Muscle layer of duodenum (tissue), 2 donors: ENCODE data around the gene CFAP46.

Experiments used
- H3K27ac ChIP-seq: one replicate; pipeline ENCODE4 v1.7.0; 2013; ENCODE audit warnings: mild to moderate bottlenecking, low read length
- H3K27me3 ChIP-seq: one replicate; pipeline ENCODE4 v1.7.0; 2013; ENCODE audit warnings: low read depth, mild to moderate bottlenecking, control low read depth, low read length
- H3K36me3 ChIP-seq, 2 donors: one replicate each; pipeline ENCODE4 v1.7.0; 2013; ENCODE audit warnings: low read length in 2 of 2, control low read depth in 1 of 2, mild to moderate bottlenecking in 1 of 2; ENCODE audit not compliant: insufficient read depth in 2 of 2, control insufficient read depth in 1 of 2
- H3K4me1 ChIP-seq, 2 donors: one replicate each; pipeline ENCODE4 v1.7.0; 2013; ENCODE audit warnings: low read length in 2 of 2, mild to moderate bottlenecking in 2 of 2, control low read depth in 1 of 2, moderate library complexity in 1 of 2; ENCODE audit not compliant: insufficient read depth in 2 of 2, control insufficient read depth in 1 of 2
- H3K4me3 ChIP-seq, 2 donors: one replicate each; pipeline ENCODE4 v1.7.0; 2013; ENCODE audit warnings: low read length in 2 of 2, low read depth in 1 of 2, mild to moderate bottlenecking in 1 of 2
- H3K9me3 ChIP-seq, 2 donors: one replicate each; pipeline ENCODE4 v1.7.0; 2013; ENCODE audit warnings: low read length in 2 of 2, control low read depth in 1 of 2, mild to moderate bottlenecking in 1 of 2; ENCODE audit not compliant: control insufficient read depth in 1 of 2
- donor health status: healthy.

Gene CFAP46

DNA sequence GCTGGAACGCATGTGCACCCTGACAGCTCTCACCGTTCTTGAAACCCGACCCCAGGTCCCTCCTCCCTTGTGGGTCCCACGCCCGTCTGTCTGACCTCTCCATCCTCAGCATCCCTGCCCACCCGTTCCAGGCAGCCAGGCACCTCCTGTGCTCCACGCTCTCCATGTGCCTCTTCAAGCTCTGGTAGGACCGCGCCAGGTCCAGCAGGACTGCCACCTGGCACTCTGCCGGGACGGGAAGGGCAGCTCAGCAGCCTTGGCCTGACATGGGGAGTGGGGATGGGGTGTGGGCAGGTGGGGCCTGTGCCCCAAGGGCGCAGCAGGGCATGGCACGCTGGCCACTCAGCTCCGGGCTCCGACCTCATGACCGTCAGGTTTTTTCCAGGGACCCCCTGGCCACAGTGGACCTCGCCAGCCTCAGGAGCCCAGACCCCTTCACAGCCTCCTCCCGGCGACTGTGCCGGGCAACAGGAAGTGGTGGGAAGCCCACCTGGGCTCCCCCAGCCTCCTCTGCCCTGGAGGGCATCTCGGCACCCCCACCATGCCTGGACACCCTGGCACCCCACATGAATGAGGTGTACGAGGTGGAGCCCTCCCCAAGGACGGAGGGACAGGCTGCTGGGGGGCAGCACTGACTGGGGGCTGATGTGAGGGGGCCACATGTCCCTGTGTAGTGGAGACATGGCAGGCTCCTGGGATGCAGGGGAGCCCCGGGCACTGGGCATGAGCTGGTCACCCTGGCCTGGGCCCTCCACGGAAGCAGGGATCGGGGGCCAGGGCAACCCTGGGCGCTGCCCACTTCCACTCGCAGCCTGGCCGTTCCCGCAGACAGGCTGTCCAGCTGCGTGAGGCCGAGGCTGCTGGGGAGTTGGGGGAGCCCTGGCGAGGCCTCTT is 131.3 kb downstream of the CFAP46 start:
- Histone ChIP-seq H3K27me3 (no peaks in the 10 kb centered on the region), H3K4me1 (no peaks in the 10 kb centered on the region), H3K27ac (no peak overlapping the region), H3K4me3 (no peak overlapping the region), H3K36me3 (no peaks in the 10 kb centered on the region), H3K9me3 (no peaks in the 10 kb centered on the region)

DNA sequence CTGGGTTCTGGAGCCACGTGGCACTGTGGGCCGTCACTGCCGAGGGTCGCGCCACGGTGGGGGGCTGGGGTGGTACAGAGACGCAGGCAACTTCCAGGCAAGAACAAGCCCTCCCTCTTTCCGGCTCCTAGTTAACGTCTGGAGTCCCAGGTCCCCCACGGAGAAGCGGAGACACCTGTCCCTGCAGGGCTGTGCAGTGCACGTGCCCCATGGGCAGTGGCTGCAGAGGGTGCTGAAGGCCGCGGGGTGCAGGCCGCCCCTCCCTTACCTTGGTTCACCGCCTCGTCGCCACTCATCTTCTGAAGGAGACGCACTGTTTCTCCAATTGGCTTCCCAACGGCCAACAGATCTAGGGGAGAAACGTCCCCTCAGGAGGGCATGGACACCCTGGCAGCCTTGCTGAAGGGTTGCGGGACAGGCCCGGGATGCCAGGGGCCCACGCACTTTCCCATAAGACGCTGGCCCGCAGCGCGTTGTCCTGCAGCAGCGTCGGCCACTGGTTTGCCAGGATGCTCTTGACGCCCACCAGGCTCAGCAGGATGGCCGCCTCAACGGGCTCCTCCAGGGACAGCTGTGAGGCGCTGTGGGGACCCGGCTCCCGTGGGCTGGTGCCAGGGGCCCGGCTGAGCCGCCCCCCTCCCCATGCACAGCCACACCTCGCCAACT is 132.1 kb downstream of the CFAP46 start:
- Histone ChIP-seq H3K9me3 (no peaks in the 10 kb centered on the region), H3K4me3 (no peak overlapping the region), H3K4me1 (no peaks in the 10 kb centered on the region), H3K27ac (no peak overlapping the region), H3K27me3 (no peaks in the 10 kb centered on the region), H3K36me3 (no peaks in the 10 kb centered on the region)

DNA sequence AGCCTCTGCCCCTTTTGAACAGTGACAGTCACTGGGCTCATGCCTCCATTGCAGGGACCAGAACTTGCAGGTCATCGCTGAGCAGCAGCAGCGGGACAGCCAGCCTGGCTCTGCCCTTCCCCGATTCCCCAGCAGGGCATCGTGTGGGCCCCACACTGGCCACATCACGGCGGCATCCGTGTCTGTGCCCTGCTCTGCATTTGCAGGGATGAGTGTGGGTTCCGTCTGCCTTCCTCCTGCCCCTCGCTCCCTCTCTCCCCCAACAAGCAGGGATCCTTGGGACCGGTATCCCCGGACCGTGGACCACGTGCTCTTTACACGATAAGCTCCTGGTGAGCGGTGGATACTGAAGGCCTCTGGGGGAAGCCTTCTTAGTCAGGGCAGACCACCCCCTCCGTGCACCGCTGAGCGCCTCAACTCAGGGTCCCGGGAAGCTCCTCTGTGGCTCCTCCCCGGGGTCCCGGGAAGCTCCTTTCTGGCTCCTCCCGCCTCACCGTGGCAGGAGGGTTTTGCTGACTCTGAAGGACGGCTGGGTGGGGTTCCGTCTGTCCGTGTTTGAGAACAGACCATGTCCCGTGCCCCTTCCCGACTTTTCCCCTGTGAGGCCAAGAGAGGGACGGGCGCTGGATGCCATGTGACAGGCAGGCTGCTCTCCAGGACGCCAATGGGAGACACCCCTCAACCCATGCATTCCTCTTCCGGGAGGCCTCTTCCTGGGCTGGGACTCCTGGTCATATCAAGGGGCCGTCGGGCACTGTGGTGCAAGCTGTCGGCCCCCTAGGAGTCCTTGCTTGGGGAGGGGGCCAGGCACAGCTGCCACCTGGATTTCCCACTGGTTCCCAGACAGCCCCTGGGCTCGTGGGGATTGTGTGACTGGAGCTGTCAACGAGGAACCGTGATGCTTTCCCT is 132.9 kb downstream of the CFAP46 start:
- Histone ChIP-seq H3K9me3 (no peaks in the 10 kb centered on the region), H3K4me3 (no peak overlapping the region), H3K27me3 (no peaks in the 10 kb centered on the region), H3K4me1 (no peaks in the 10 kb centered on the region), H3K27ac (no peak overlapping the region), H3K36me3 (no peaks in the 10 kb centered on the region)

DNA sequence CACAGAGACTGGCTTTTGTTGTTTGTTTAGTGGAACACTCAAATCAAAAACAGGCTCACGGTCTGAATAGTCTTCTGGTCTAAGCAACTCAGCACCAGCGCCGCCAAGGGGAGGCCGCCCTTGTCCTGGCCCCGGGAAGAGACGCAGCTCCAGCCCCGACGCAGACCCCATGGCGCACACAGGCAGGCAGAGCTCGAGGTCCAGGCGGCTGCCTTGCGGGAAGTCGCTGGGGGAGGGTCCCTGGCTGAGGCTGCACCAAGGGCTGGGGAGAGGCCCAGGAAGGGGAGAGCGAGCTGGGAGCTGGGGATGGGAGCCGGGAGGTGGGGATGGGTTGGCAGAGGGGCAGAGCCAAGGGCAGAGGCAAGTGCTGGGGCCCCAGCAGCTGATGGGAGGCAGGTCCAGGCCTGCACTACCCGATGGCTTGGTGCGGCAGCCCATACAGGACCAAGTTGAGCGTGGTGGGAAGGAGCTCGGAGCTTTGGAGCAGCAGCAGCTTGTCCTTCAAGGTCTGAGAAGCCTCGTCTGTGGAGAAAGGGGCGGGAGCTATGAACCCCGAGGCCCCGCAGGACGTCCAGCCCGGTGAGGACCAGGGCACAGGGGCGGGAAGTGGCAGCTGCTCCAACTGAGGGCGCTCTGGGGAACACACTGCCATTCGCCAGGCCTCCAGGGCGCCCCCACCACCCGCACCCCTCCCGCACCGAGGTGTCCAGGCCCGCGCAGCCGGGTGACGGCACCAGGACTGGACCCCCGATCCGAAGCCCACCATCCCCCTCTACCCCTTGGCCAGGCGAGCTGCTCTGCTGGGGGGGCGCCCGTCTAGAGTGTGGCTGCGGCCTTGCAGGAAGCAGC is 133.8 kb downstream of the CFAP46 start:
- Histone ChIP-seq H3K4me3 (no peak overlapping the region), H3K9me3 (no peaks in the 10 kb centered on the region), H3K27ac (no peak overlapping the region), H3K36me3 (no peaks in the 10 kb centered on the region), H3K27me3 (no peaks in the 10 kb centered on the region), H3K4me1 (no peaks in the 10 kb centered on the region)

DNA sequence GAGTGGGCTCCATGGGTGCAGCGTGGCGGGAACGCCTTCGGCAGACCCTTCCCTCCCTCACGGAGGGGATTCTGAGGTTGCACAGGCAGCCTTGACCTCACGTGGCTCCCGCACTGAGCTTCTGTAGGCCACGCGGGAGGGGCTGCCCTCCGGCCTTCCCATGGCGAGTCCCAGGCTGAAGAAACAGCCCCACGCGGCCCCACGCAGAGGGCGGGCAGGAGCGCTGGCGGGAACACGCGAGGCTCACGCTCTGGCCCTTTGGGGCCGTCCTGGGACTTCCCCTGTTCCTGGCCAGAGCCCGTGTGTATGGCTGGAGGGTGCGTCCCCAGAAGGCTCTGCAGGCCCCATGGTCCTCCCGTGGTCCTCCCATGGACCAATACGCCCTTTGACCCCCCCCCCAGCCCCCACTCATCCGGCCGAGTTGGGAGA is 134.7 kb downstream of the CFAP46 start:
- Histone ChIP-seq H3K4me3 (no peak overlapping the region), H3K27me3 (no peaks in the 10 kb centered on the region), H3K9me3 (no peaks in the 10 kb centered on the region), H3K27ac (no peak overlapping the region), H3K36me3 (no peaks in the 10 kb centered on the region), H3K4me1 (no peaks in the 10 kb centered on the region)

DNA sequence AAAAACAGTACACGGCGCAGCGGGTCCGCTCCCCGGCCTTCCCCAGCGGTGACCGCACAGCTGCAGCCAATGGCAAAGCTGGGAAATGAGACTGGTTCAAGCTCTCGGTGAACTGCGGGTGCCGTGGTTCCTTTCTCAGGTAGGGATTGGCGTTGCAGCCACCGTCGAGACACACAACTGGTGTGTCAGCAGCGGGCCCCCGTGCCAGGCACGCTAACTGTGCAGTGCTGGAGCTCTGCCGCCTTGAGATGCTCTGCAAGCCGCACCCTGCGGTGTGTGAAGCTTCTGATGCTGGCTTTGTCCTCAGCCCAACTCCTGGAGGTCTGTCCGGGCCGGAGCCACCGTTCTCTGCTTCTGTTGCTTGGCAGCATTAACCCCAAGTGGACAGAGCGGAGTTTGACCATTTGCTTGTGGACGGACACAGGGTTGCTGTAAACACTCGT is 135.8 kb downstream of the CFAP46 start:
- Histone ChIP-seq H3K27ac (no peak overlapping the region), H3K27me3 (no peaks in the 10 kb centered on the region), H3K4me1 (no peaks in the 10 kb centered on the region), H3K36me3 (no peaks in the 10 kb centered on the region), H3K9me3 (peaks cover 0 to 6% of the 10 kb centered on the region in 2 donors), H3K4me3 (no peak overlapping the region)

DNA sequence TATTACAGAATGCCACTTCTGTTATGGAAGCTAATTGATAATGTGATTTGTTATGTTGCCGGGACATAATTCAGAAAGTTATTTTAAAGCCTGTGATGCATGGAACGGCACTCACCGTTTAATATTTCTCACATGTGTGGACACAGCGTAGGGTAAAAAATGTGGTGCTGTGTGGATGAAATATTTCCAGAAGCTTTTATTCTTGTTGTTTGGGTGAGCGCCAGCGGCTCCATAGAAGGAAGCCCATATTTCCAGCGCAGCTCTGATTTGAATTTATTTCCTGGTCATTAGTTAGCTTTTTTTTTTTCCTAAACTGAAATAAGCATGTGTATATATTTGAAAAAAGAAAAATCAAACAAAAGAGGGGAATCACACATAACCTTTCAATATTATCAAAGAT is 136.3 kb downstream of the CFAP46 start:
- H3K27ac ChIP-seq: no peak overlapping the region
- H3K9me3 ChIP-seq: peaks cover 0 to 6% of the 10 kb centered on the region in 2 donors
- no peaks in the 10 kb centered on the region for H3K4me1 ChIP-seq
- H3K36me3 ChIP-seq: no peaks in the 10 kb centered on the region
- H3K4me3 ChIP-seq: no peak overlapping the region
- no peaks in the 10 kb centered on the region for H3K27me3 ChIP-seq

DNA sequence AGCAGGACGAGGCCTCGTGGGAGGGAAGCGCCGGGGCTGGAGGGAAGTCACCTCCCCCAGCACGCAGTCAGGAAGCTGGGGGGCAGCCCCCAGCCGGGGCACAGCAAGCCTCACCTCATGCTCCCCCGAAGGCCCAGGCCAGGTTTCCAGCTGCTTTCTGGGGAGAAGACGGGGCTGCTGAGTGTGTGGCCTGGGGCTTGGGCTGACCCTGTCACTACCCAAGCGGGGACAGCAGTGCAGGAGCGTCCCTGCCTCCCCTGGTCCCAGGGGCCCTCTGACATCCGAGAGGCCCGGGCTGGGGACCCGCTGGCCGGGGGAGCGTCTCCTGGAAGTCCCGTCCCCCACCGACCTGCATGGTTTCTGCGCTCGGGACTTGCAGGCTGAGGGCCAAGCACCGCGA is 136.8 kb downstream of the CFAP46 start:
- Histone ChIP-seq H3K4me3 (no peak overlapping the region), H3K27ac (no peak overlapping the region), H3K27me3 (no peaks in the 10 kb centered on the region), H3K9me3 (peaks cover 0 to 6% of the 10 kb centered on the region in 2 donors), H3K36me3 (no peaks in the 10 kb centered on the region), H3K4me1 (no peaks in the 10 kb centered on the region)

DNA sequence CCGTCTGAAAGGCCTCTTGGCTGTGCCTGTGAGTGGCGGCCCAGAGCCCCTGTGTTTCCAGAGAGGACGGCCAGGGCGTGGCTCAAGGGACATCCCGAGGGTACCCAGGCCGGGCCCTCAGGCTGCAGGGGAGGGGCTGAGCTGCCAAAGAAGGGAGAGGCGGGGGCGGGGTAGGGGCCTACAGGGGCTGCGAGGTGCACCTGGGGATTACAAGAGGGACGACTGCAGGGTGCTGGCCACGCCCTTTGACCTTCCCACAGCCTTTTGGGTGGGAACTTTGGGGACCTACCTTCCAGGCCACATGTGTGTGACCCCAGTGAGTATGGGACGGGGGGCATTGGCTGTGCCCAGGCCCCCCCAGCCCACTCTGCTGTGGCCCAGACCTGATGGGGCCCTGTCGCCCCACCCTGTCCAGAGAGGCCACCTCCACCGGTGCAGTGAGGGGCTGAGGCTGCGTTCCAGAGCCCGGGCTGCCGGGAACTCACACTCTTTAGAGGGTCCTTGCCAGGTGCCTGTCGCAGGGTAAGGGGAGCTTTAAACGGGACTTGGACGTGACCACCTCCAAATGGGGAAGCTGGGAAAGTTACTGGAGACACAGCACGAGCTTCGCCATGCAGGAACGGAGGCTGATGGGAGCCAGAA is 137.5 kb downstream of the CFAP46 start:
- Histone ChIP-seq H3K27me3 (no peaks in the 10 kb centered on the region), H3K36me3 (no peaks in the 10 kb centered on the region), H3K9me3 (peaks cover 0 to 6% of the 10 kb centered on the region in 2 donors), H3K4me1 (no peaks in the 10 kb centered on the region), H3K27ac (no peak overlapping the region), H3K4me3 (no peak overlapping the region)

DNA sequence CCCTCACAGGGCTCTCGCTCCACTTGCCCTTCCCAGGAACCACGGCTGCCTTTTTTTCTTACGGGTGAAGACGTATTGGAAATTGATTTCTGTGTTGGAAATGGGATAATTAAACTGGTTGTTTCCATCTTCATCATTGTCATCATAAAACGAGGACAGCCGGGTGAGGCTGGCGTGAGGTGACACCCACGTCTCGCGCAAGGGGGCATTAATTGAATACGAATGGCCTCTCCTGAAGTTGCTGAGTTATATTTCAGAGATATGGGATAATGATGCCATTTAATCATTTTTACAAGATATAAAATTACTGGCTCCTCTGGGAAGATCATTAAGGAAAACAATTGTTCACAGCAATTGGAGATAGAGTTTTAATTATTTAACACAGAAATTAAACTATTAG is 138.1 kb downstream of the CFAP46 start:
- peaks cover 0 to 6% of the 10 kb centered on the region in 2 donors for H3K9me3 ChIP-seq
- no peaks in the 10 kb centered on the region for H3K27me3 ChIP-seq
- no peaks in the 10 kb centered on the region for H3K4me1 ChIP-seq
- H3K36me3 ChIP-seq: no peaks in the 10 kb centered on the region
- H3K27ac ChIP-seq: no peak overlapping the region
- no peak overlapping the region for H3K4me3 ChIP-seq
